Heart left ventricle (tissue), 16 donors: ENCODE results near the gene CDT1. TPM values are rescaled to one million over a fixed set of nuclear protein-coding genes. Genes with fewer than 3 reads are reported as not detected.
"Not testable (repeated sequence)": the region's sequence is repeated elsewhere in the genome, so short reads cannot be mapped to it uniquely, and the experiment has no call there.

Experiments
- ATAC-seq, 4 donors: fragments of 200-7000 bp; cut with Tn5 transposase; one replicate each; pipeline ENCODE4 v1.9.1; 2020 to 2022; ENCODE audit warnings: moderate library complexity in 4 of 4, mild to moderate bottlenecking in 3 of 4, moderate number of reproducible peaks in 1 of 4
- DNase-seq, 5 donors: peaks; one replicate each; pipeline ENCODE4 v3.0.0-alpha.2; 2020
- H3K27ac ChIP-seq, 12 donors: fragments of 200-600 bp; sonication (generic) in 4 of 12; one replicate each; pipeline versions ENCODE4 v1.5.0 to v1.8.0; 2016 to 2022; ENCODE audit warnings: mild to moderate bottlenecking in 2 of 12
- H3K27me3 ChIP-seq, 9 donors: fragments of 200-600 bp; sonication (generic) in 2 of 9; one replicate each; pipeline versions ENCODE4 v1.5.1 to v1.8.0; 2016 to 2022; ENCODE audit warnings: mild to moderate bottlenecking in 3 of 9
- H3K36me3 ChIP-seq, 9 donors: fragments of 200-600 bp; sonication (generic) in 2 of 9; one replicate each; pipeline versions ENCODE4 v1.5.0 to v1.8.0; 2018 to 2022; ENCODE audit warnings: mild to moderate bottlenecking in 2 of 9
- H3K4me1 ChIP-seq, 12 donors: fragments of 200-600 bp; sonication (generic) in 4 of 12; one replicate each; pipeline versions ENCODE4 v1.5.0 to v1.8.0; 2016 to 2022; ENCODE audit warnings: mild to moderate bottlenecking in 3 of 12
- H3K4me3 ChIP-seq, 12 donors: fragments of 200-600 bp; sonication (generic) in 4 of 12; one replicate each; pipeline versions ENCODE4 v1.5.0 to v1.8.0; 2017 to 2022; ENCODE audit warnings: mild to moderate bottlenecking in 9 of 12, moderate library complexity in 4 of 12
- H3K9me3 ChIP-seq, 12 donors: fragments of 200-600 bp; sonication (generic) in 4 of 12; one replicate each; pipeline versions ENCODE4 v1.5.0 to v1.8.0; 2016 to 2022; ENCODE audit warnings: mild to moderate bottlenecking in 1 of 12
- CTCF ChIP-seq, 12 donors: fragments of 200-600 bp; sonication (generic) in 4 of 12; IDR thresholded peaks; one replicate each; pipeline versions ENCODE4 v1.5.0 to v1.8.0; 2018 to 2022; ENCODE audit warnings: antibody characterized with exemption in 12 of 12, mild to moderate bottlenecking in 5 of 12
- POLR2A ChIP-seq, 2 donors: fragments of 450-650 bp; IDR thresholded peaks; one replicate each; pipeline ENCODE4 v1.6.1; 2017; ENCODE audit warnings: antibody characterized with exemption in 2 of 2, mild to moderate bottlenecking in 2 of 2, moderate library complexity in 2 of 2
- WGBS, 4 donors: extraction: QIAGEN DNeasy Blood & Tissue Kit in 2 of 4; methylation state at CpG; one replicate each; pipeline versions ENCODE4 v1.1.5 to v1.1.7; 2013 to 2018; 5-methylcytosine and 5-hydroxymethylcytosine counted together
- intact Hi-C, 10 donors: fragments of 100-400 bp; cut with DNase I; formaldehyde crosslinking; loops; one replicate each; pipeline versions ENCODE4 v1.11.1 to v1.14.2; 2022
- polyA plus RNA-seq, 2 donors: library from polyadenylated mRNA; stranded (reverse); fragments of 200-250 nt; gene quantifications; one replicate each; pipeline ENCODE4 v1.2.3, GENCODE V29; 2013
- total RNA-seq, 9 donors: library from RNA; depleted of rRNA in 2 of 9; stranded (reverse); fragments of >200 nt in 2 of 9; fragmentation: NEBNext Ultra II Directional in 3 of 9; extraction: Animal tissue kit (Norgen Biotek cat#: 25700) in 3 of 9; gene quantifications; one replicate each; pipeline versions ENCODE4 v1.1.0 to v1.2.4, GENCODE V29; 2016 to 2023
- donor health status: ischemic (EF 13 %, LVEDD 7.1; RV severe dilation, severe dysfunction).
- donor health status: healthy with polysubstance abuse.
- donor health status: DM: no; HTN: yes; CAD: no.
- donor health status: DM: no; HTN: no; CAD: no.
- donor health status: ischemic (EF 25% LVEDD 6.9; RV normal size, moderate dysfunction).
- donor health status: ischemic (EF 25% LVEDD 5.7; RV mildly dilated, moderate dysfunction).
- donor health status: healthy.
- donor health status: DM: yes; HTN: yes; CAD: no.
- donor health status: ischemic (EF 35%, LVEDD 5.7; RV mildly dilated, moderate dysfunction).
- donor health status: nonischemic (EF 11% LVEDD 7.7; RV severe dilation, severe dysfunction).
- donor health status: DM: yes; HTN: yes; CAD: no.
- donor health status: PGD.
- donor health status: ischemic (EF 29% LVEDD 5.4; RV normal size, mild dysfunction).
- donor health status: nonischemic (EF 23%, LVEDD 6.1; RV moderate dilation, normal function).

Gene CDT1
- total and polyA plus RNA-seq, 11 donors, result 0.19 to 6.1 (median 0.61) TPM

- intact Hi-C loops, result loop anchor here in 8 of 10 donors (5.0 to 10.0 kb wide), 8 partner anchors 46 to 396 kb away; partner anchors contain the start of genes ACSF3 (in 3 of the 8), PABPN1L (in 1 of the 8) and ZNF778 (in 1 of the 8)
- ATAC-seq, result no peak
- no peak for TF ChIP-seq CTCF (IDR thresholded peaks at IDR 0.05)
- no peak for TF ChIP-seq POLR2A (IDR thresholded peaks at IDR 0.05)
Measured at GRCh38 chr16:88819126-88819525, 15.5 kb downstream of the CDT1 start.

GRCh38 chr16:88820385-88821025 is 16.9 kb downstream of the CDT1 start:
- H3K27ac ChIP-seq, result no peak overlapping the region
- TF ChIP-seq POLR2A (IDR thresholded peaks at IDR 0.05) (no peak), CTCF (IDR thresholded peaks at IDR 0.05) (no peak)
- no peaks in the 10 kb centered on the region for H3K9me3 ChIP-seq
- ATAC-seq (no peak), DNase-seq (no peak)
- H3K36me3 ChIP-seq, result peaks cover 0 to 37% (median 13%) of the 10 kb centered on the region in 9 donors
- H3K4me1 ChIP-seq, result no peaks in the 10 kb centered on the region
- no peaks in the 10 kb centered on the region for H3K27me3 ChIP-seq
- WGBS, 4 donors, result 79 to 92% (median 89%) methylated on average over 13 to 20 of the region's 20 CpGs
- intact Hi-C loops, result no loop called here
- H3K4me3 ChIP-seq, result no peak overlapping the region

More at GRCh38 chr16:88819126-88819525, 15.5 kb downstream of the CDT1 start:
- Histone ChIP-seq H3K9me3 (no peaks in the 10 kb centered on the region), H3K27ac (no peak overlapping the region), H3K36me3 (peaks cover 0 to 32% (median 6%) of the 10 kb centered on the region in 9 donors), H3K4me3 (no peak overlapping the region), H3K27me3 (no peaks in the 10 kb centered on the region), H3K4me1 (no peaks in the 10 kb centered on the region)
- 85 to 90% (median 87%) methylated on average over 14 to 16 of the region's 16 CpGs for WGBS, 4 donors
- DNase-seq, result no peak

GRCh38 chr16:88821168-88821850 is 17.7 kb downstream of the CDT1 start:
- Histone ChIP-seq H3K4me1 (no peaks in the 10 kb centered on the region), H3K36me3 (peaks cover 0 to 41% (median 13%) of the 10 kb centered on the region in 9 donors), H3K9me3 (no peaks in the 10 kb centered on the region), H3K27ac (no peak overlapping the region), H3K4me3 (no peak overlapping the region), H3K27me3 (no peaks in the 10 kb centered on the region)
- TF ChIP-seq CTCF (IDR thresholded peaks at IDR 0.05), result no peak
- TF ChIP-seq POLR2A (IDR thresholded peaks at IDR 0.05), result no peak
- no peak for ATAC-seq
- intact Hi-C loops, result no loop called here
- DNase-seq, result no peak
- WGBS, 4 donors, result 85 to 98% (median 90%) methylated on average over 6 to 22 of the region's 22 CpGs

GRCh38 chr16:88822281-88823040 is 18.9 kb downstream of the CDT1 start:
- DNase-seq, result no peak
- H3K9me3 ChIP-seq, result no peaks in the 10 kb centered on the region
- WGBS, 4 donors, result 94 to 98% (median 96%) methylated on average over 24 of the region's 24 CpGs
- H3K4me1 ChIP-seq, result no peaks in the 10 kb centered on the region
- intact Hi-C loops, result no loop called here
- H3K36me3 ChIP-seq, result peaks cover 0 to 48% (median 13%) of the 10 kb centered on the region in 9 donors
- TF ChIP-seq POLR2A (IDR thresholded peaks at IDR 0.05) (no peak), CTCF (IDR thresholded peaks at IDR 0.05) (no peak)
- no peak for ATAC-seq
- H3K4me3 ChIP-seq, result no peak overlapping the region
- H3K27ac ChIP-seq, result no peak overlapping the region
- H3K27me3 ChIP-seq, result no peaks in the 10 kb centered on the region

- H3K36me3 ChIP-seq, result peaks cover 0 to 59% (median 20%) of the 10 kb centered on the region in 9 donors
- intact Hi-C loops, H3K9me3 ChIP-seq, H3K4me1 ChIP-seq, H3K4me3 ChIP-seq, ATAC-seq, H3K27ac ChIP-seq, DNase-seq, H3K27me3 ChIP-seq: not testable (repeated sequence)
- WGBS, 4 donors, result 96 to 100% (median 98%) methylated on average over 4 to 30 of the region's 31 CpGs
Measured at GRCh38 chr16:88823646-88824045, 20.1 kb downstream of the CDT1 start.
